Kidney epithelial cell (primary cell): ENCODE results near the gene OR5A1. TPM values are rescaled to one million over a fixed set of nuclear protein-coding genes. Genes with fewer than 3 reads are reported as not detected.

Experiments used
- DNase-seq: peaks from one replicate; pipeline ENCODE4 v3.0.0-alpha.2; 2010; ENCODE audit warnings: low read depth
- H3K27me3 ChIP-seq: 2 replicates; pipeline ENCODE4 v1.6.0; 2011; ENCODE audit warnings: low read length; ENCODE audit not compliant: control insufficient read depth, insufficient read depth
- H3K36me3 ChIP-seq: 2 replicates; pipeline ENCODE4 v1.5.1; 2011; ENCODE audit warnings: low read length; ENCODE audit not compliant: control insufficient read depth, insufficient read depth
- H3K4me3 ChIP-seq: 2 replicates; pipeline ENCODE4 v1.5.1; 2011; ENCODE audit warnings: low read depth, mild to moderate bottlenecking, control low read depth, low read length
- total RNA-seq: library from RNA; depleted of rRNA; stranded (reverse); fragments of >200 nt; gene quantifications from 2 replicates; pipeline ENCODE4 v1.2.3, GENCODE V29; 2015
- TF ChIP-seq, protein P1 (sequence below): IDR thresholded peaks from 2 replicates; pipeline ENCODE4 v1.5.1; 2011; ENCODE audit warnings: mild to moderate bottlenecking, moderate library complexity, low read length, control low read depth, inconsistent platforms; ENCODE audit not compliant: insufficient read depth, poor library complexity, severe bottlenecking

The OR5A1 gene
- total RNA-seq, 1 donor from 2014 or later: not detected

- TF ChIP-seq, protein P1, sequence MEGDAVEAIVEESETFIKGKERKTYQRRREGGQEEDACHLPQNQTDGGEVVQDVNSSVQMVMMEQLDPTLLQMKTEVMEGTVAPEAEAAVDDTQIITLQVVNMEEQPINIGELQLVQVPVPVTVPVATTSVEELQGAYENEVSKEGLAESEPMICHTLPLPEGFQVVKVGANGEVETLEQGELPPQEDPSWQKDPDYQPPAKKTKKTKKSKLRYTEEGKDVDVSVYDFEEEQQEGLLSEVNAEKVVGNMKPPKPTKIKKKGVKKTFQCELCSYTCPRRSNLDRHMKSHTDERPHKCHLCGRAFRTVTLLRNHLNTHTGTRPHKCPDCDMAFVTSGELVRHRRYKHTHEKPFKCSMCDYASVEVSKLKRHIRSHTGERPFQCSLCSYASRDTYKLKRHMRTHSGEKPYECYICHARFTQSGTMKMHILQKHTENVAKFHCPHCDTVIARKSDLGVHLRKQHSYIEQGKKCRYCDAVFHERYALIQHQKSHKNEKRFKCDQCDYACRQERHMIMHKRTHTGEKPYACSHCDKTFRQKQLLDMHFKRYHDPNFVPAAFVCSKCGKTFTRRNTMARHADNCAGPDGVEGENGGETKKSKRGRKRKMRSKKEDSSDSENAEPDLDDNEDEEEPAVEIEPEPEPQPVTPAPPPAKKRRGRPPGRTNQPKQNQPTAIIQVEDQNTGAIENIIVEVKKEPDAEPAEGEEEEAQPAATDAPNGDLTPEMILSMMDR: no peak
- DNase-seq: no peak
- Histone ChIP-seq H3K4me3 (no peak overlapping the region), H3K27me3 (no peaks in the 10 kb centered on the region), H3K36me3 (no peaks in the 10 kb centered on the region)
Measured at GRCh38 chr11:59480359-59480758, 44.1 kb downstream of the OR5A1 start.

Other genes starting within 250 kb of the OR5A1 start
- gene MPEG1, start 223.5 kb upstream of the OR5A1 start, total RNA-seq: 0.27 TPM in 1 of 2 replicates, not detected in the other
- gene OR5AN1, start 77.6 kb upstream of the OR5A1 start, total RNA-seq: not detected in 2 replicates
- gene OR5A2, start 10.1 kb upstream of the OR5A1 start, total RNA-seq: not detected in 2 replicates
- not detected in 2 replicates for gene OR4D6, start 20.5 kb downstream of the OR5A1 start, total RNA-seq
- not detected in 2 replicates for gene OR4D10, start 36.8 kb downstream of the OR5A1 start, total RNA-seq
- gene OR4D11, start 67.1 kb downstream of the OR5A1 start, total RNA-seq: not detected in 2 replicates
- not detected in 2 replicates for gene OR4D9, start 75.1 kb downstream of the OR5A1 start, total RNA-seq
- gene OSBP, start 179.3 kb downstream of the OR5A1 start, total RNA-seq: 27.1 and 30.3 TPM in 2 replicates
- gene PATL1, start 232.6 kb downstream of the OR5A1 start, total RNA-seq: 28.5 and 28.7 TPM in 2 replicates